Endodermal cell (in vitro differentiated cells): ENCODE results near the gene MPC2. TPM values are rescaled to one million over a fixed set of nuclear protein-coding genes. Genes with fewer than 3 reads are reported as not detected.

Experiments
- DNase-seq: peaks from one replicate; pipeline ENCODE4 v3.0.0-alpha.2; 2017
- H3K27ac ChIP-seq: 2 replicates; pipeline ENCODE4 v1.5.1; 2013; ENCODE audit warnings: mild to moderate bottlenecking, low read depth, low read length, moderate library complexity
- H3K27me3 ChIP-seq: 2 replicates; pipeline ENCODE4 v1.6.1; 2013; ENCODE audit warnings: mild to moderate bottlenecking, low read length, moderate library complexity; ENCODE audit not compliant: insufficient read depth, control insufficient read depth, poor library complexity, severe bottlenecking
- H3K36me3 ChIP-seq: 2 replicates; pipeline ENCODE4 v1.7.0; 2013; ENCODE audit warnings: mild to moderate bottlenecking, low read length, moderate library complexity; ENCODE audit not compliant: control insufficient read depth, insufficient read depth
- H3K4me1 ChIP-seq: one replicate; pipeline ENCODE4 v1.7.0; 2013; ENCODE audit warnings: low read length; ENCODE audit not compliant: control insufficient read depth, insufficient read depth
- H3K4me3 ChIP-seq: 2 replicates; pipeline ENCODE4 v1.5.1; 2013; ENCODE audit warnings: mild to moderate bottlenecking, low read length, moderate library complexity
- H3K9ac ChIP-seq: 2 replicates; pipeline ENCODE4 v1.6.1; 2013; ENCODE audit warnings: mild to moderate bottlenecking, low read length, moderate library complexity; ENCODE audit not compliant: poor library complexity, severe bottlenecking; ENCODE audit errors: extremely low read depth
- H3K9me3 ChIP-seq: 2 replicates; pipeline ENCODE4 v1.6.1; 2013; ENCODE audit warnings: mild to moderate bottlenecking, low read length, moderate library complexity; ENCODE audit not compliant: control insufficient read depth
- H3K27ac Mint-ChIP-seq: 2 replicates; pipeline ENCODE4 v1.8.0; 2020; ENCODE audit warnings: mixed read lengths
- H3K27me3 Mint-ChIP-seq: 2 replicates; pipeline ENCODE4 v1.8.0; 2021; ENCODE audit warnings: mild to moderate bottlenecking, mixed read lengths; ENCODE audit not compliant: insufficient read depth
- H3K36me3 Mint-ChIP-seq: 2 replicates; pipeline ENCODE4 v1.8.0; 2020; ENCODE audit warnings: low read depth, mixed read lengths
- H3K4me1 Mint-ChIP-seq: 2 replicates; pipeline ENCODE4 v1.8.0; 2020; ENCODE audit warnings: mixed read lengths
- H3K4me3 Mint-ChIP-seq: 2 replicates; pipeline ENCODE4 v1.8.0; 2020; ENCODE audit warnings: mild to moderate bottlenecking, moderate library complexity, mixed read lengths
- H3K9me3 Mint-ChIP-seq: 2 replicates; pipeline ENCODE4 v1.8.0; 2020; ENCODE audit warnings: mild to moderate bottlenecking, mixed read lengths
- CTCF ChIP-seq: fragments of 200-600 bp; sonication (generic); conservative IDR thresholded peaks from 2 replicates; pipeline ENCODE4 v1.5.0; 2021; ENCODE audit warnings: antibody characterized with exemption, mild to moderate bottlenecking
- WGBS, 2 experiments: methylation state at CpG; one replicate each; pipeline versions ENCODE4 v1.1.5 to v1.1.7; 2013; ENCODE audit warnings: missing lambda C conversion rate in 2 of 2, mixed read lengths in 1 of 2; ENCODE audit not compliant: insufficient coverage in 1 of 2, insufficient read length in 1 of 2; 5-methylcytosine and 5-hydroxymethylcytosine counted together
- total RNA-seq, 2 donors: library from RNA; stranded (reverse); fragmentation: NEBNext Ultra II Directional in 1 of 2; extraction: Animal tissue kit (Norgen Biotek cat#: 25700) in 1 of 2; gene quantifications; 2 replicates in 1 of 2; 3 replicates in 1 of 2; pipeline ENCODE4 v1.2.1, GENCODE V29; 2021

Gene MPC2
- total RNA-seq, 2 donors from 2014 or later: 30.7 to 42.5 TPM

GRCh38 chr1:167974698-167975097 lies 37.8 kb upstream of the MPC2 start:
- TF ChIP-seq CTCF: no peak
- Mint-ChIP-seq H3K4me1 (no peaks in the 10 kb centered on the region), H3K36me3 (peaks cover 44% of the 10 kb centered on the region), H3K4me3 (no peak overlapping the region), H3K9me3 (no peaks in the 10 kb centered on the region), H3K27ac (no peak overlapping the region), H3K27me3 (no peaks in the 10 kb centered on the region)
- no peaks in the 10 kb centered on the region for H3K4me1 ChIP-seq
- no peak for DNase-seq
- peaks cover 12% of the 10 kb centered on the region for H3K9me3 ChIP-seq
- 97 to 100% methylated on average over 2 to 4 of the region's 4 CpGs for WGBS, 2 experiments
- H3K9ac ChIP-seq: no peak overlapping the region
- H3K4me3 ChIP-seq: no peak overlapping the region
- no peaks in the 10 kb centered on the region for H3K27me3 ChIP-seq
- H3K27ac ChIP-seq: no peak overlapping the region
- peaks cover 66% of the 10 kb centered on the region for H3K36me3 ChIP-seq

GRCh38 chr1:167973832-167974231 lies 37.0 kb upstream of the MPC2 start:
- Histone ChIP-seq H3K4me1 (no peaks in the 10 kb centered on the region), H3K27ac (no peak overlapping the region), H3K27me3 (no peaks in the 10 kb centered on the region), H3K9me3 (peaks cover 12% of the 10 kb centered on the region), H3K36me3 (peaks cover 63% of the 10 kb centered on the region), H3K9ac (no peak overlapping the region), H3K4me3 (no peak overlapping the region)
- peaks cover 40% of the 10 kb centered on the region for H3K36me3 Mint-ChIP-seq
- no peaks in the 10 kb centered on the region for H3K27me3 Mint-ChIP-seq
- TF ChIP-seq CTCF: no peak
- no peak overlapping the region for H3K4me3 Mint-ChIP-seq
- 97% methylated on average over 2 of the region's 2 CpGs; no CpG with 5 or more reads in 1 of the 2 experiments for WGBS, 2 experiments
- H3K9me3 Mint-ChIP-seq: no peaks in the 10 kb centered on the region
- no peaks in the 10 kb centered on the region for H3K4me1 Mint-ChIP-seq
- no peak overlapping the region for H3K27ac Mint-ChIP-seq
- no peak for DNase-seq

GRCh38 chr1:167968569-167968968 lies 31.7 kb upstream of the MPC2 start:
- no peaks in the 10 kb centered on the region for H3K27me3 ChIP-seq
- TF ChIP-seq CTCF: no peak
- H3K9me3 ChIP-seq: peaks cover 7% of the 10 kb centered on the region
- H3K27ac Mint-ChIP-seq: no peak overlapping the region
- DNase-seq: no peak
- no peaks in the 10 kb centered on the region for H3K4me1 ChIP-seq
- no peaks in the 10 kb centered on the region for H3K27me3 Mint-ChIP-seq
- H3K4me3 Mint-ChIP-seq: no peak overlapping the region
- peaks cover 57% of the 10 kb centered on the region for H3K36me3 ChIP-seq
- H3K36me3 Mint-ChIP-seq: peaks cover 38% of the 10 kb centered on the region
- no peak overlapping the region for H3K9ac ChIP-seq
- H3K4me3 ChIP-seq: no peak overlapping the region
- 87 to 96% methylated on average over 3 of the region's 3 CpGs for WGBS, 2 experiments
- no peaks in the 10 kb centered on the region for H3K9me3 Mint-ChIP-seq
- no peak overlapping the region for H3K27ac ChIP-seq
- H3K4me1 Mint-ChIP-seq: peaks cover 17% of the 10 kb centered on the region
